NCI-H2227 treated with DMSO at 0.1 percent for 48 hours (cell line): ENCODE data around the gene MICAL3.
"Not testable (repeated sequence)": the region's sequence is repeated elsewhere in the genome, so short reads cannot be mapped to it uniquely, and the experiment has no call there.

Experiments
- DNase-seq: peaks from one replicate; lab custom pipeline; 2025; lab: John Stamatoyannopoulos, UW

The MICAL3 gene

DNA sequence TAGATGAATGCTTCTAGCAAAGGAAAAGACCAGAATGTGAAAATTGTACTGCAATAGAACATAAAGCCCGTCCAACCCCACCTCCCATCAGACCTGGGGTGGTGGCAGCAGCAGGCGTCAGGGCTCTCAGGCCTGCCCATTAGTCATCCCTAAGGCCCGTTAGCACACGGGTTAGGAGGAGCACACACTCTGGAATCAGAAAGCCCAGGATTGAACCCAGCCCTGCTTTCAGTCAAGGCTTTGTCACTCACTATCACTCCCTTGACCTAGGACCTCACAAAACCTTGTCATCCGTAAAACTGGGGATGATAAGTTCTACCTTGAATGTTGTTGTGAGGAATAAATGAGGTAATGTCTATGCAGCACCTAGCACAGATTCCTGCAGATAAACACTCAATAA lies 26.9 kb downstream of the MICAL3 start:
- no peak for DNase-seq

DNA sequence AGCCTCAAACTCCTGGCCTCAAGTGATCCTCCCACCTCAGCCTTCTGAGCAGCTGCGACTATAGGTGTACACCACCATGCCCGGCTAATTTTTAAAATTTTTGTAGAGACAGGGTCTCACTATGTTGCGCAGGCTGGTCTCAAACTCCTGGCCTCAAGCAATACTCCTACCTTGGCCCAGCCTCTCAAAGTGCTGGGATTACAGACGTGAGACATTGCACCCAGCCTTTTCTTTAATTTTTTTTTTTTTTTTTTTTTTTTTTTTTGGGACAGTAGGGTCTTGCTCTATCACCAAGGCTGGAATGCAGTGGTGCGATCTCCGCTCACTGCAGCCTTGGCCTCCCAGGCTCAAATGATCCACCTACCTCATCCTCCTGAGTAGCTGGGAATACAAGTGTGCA lies 29.1 kb downstream of the MICAL3 start:
- DNase-seq: not testable (repeated sequence)

DNA sequence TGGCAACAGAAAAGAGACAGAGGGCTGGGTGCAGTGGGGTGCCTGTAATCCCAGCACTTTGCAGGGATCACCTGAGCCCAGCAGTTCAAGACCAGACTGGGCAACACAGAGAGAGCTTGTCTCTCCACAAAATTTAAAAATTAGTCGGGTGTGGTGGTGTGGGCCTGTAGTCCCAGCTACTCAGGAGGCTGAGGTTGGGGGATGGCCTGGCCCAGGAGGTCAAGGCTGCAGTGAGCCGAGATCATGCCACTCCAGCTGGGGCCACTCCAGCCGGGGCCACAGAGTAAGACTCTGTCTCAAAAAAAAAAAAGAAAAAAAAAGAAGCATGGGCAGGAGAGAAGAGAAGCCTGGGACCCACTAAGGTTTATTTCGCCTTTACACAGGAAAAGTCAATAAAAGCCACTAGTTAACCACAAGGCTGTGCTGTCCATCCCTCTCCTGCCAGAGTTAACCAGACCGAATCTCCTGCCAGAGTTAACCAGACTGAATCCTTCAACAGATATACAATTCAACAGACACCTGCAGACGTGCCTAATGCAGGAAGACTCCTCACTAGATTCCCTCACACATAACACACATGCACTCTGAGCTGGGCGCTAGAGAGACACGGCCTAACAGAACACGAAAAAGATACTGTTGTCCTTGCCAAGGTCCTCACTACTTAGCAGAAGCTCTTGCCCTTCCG lies 29.8 kb downstream of the MICAL3 start:
- no peak for DNase-seq

DNA sequence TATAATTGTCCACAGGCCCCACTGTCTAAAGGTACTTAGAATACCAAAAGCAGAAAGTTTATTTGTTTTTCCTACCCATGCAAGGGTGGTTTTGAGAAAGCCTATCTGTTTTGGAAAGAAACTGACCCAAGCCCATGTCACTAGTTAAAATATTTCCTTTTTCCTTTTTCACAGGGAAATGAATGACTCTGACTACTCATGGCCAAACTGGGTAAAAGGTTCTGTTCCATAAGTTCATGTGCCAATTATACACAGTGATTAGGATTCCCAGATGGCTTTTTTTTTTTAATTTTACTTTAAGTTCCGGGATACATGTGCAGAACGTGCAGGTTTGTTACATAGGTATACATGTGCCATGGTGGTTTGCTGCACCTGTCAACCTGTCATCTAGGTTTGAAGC lies 31.4 kb downstream of the MICAL3 start:
- not testable (repeated sequence) for DNase-seq

DNA sequence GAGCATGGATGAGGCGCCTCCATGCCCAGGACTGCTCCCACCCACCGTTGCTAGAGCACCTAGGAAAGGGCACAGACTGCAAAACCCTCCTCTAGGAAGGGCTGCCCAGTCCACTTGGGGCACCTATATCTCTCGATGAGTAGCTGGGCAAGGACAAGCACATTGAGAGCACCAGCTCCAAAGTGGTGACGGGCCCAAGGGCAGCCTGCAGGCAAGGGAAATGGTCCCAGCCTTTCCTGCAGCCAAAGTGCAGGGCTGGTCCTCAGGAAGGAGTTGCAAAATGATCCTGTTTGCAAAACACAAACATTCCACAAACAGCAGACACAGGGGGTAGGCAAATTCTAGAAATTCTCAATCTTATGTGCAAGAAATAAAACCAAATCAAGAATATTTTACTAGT lies 32.4 kb downstream of the MICAL3 start:
- DNase-seq: not testable (repeated sequence)

DNA sequence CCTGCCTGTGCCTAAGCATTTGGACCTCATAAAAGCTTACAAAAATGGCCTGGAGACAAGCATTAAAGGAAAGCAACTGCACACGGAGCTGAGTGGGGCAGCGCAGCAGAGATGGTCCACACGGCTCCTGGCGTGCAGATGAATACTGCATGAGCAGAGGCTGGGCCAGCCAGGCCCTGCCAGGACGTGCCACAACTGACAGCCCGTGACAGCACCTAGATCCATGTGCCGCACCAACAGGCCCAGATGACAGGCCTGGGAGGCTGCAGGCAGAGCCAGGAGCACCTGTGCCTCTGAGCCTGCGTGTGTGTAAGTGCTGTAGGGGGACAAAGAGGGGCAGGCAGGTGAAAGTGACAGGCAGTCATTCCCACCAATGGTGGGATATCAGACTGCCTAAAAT lies 33.4 kb downstream of the MICAL3 start:
- DNase-seq: no peak

DNA sequence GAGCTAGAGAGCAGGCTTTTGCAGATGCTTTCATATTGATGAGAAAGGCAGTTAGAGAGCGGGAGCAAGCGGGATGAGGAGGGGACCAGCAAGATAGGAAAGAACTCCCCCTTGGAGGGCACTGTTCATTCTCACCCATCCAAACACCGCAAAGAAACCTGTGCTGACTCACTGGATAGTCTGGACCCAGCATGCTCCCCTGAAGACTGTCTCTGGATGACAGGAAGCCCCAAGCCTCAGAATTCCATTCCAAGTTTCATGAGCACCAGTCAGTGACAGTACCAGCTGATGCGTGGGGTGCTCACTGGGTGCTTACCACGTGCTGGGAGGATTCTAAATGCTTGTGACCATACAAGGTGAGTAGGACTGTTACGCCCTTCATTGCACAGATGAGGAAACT lies 34.2 kb downstream of the MICAL3 start:
- DNase-seq: no peak

DNA sequence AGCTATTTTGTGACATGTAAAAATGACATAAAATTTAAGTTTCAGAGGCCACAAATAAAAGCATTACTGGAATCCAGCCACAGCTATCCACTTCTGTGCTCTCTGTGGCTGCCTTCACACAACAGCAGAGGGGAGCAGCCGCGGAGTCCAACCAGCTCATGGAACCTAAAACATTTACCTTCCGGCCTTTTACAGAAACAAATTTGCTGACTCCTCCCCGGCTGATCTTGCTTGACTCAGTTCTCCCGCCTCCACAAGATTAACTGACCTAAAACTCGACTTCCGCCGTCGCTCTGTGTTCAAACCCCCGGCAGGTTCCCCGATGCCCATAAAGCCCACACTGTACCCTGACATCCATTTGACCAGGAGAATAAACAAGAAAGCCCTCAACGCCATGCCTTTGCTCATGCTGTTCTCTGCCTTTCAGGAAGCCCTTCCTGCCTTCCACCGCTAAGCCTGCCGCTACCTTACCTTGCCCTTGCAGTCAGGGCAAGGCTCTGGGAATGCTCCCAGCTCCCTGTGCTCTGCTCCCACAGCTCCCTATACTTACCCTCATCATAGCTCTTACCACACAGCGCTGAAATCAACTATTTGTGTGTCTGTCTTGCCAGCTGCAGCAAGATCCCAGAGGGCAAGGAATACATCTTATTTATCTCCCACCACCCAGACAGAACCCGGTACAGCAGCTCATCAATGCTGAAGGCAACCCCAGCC lies 35.4 kb downstream of the MICAL3 start:
- DNase-seq: no peak

DNA sequence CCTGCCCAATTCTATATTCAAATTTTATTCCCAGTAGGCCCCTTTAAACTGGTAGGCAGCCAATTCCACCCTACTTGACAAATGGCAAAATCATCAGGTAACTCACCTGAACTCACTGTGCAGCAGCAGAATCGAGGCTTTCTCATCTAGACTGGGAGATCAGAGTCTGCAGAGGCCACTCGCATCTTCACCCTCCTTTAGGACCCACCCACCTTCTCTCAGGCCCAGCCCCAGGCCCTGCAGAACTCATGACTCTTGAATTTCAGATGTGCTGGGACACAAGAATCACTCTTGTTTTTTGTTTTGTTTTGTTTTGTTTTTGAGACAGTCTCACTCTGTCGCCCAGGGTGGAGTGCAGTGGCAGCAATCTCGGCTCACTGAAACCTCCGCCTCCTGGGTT lies 38.8 kb downstream of the MICAL3 start:
- DNase-seq: no peak

DNA sequence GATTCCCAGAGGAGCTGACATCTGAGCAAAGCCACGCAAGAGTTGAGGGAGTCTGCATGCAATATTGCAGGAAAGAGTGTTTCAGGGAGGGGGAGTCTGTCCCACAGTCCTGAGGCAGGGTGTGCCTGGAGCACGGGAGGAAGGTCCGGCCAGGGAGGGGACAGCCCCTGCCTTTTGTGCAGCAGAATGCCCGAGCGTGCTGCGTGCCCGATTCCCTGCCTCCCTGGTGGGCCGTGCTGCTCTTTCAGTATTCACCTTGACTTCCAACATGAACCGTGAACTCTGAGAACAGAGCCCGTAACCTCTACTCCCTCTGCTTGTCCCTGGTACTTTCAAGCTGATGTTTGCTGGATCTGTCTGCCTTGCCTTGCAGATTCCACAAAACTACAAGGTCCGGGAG lies 39.3 kb downstream of the MICAL3 start:
- not testable (repeated sequence) for DNase-seq

DNA sequence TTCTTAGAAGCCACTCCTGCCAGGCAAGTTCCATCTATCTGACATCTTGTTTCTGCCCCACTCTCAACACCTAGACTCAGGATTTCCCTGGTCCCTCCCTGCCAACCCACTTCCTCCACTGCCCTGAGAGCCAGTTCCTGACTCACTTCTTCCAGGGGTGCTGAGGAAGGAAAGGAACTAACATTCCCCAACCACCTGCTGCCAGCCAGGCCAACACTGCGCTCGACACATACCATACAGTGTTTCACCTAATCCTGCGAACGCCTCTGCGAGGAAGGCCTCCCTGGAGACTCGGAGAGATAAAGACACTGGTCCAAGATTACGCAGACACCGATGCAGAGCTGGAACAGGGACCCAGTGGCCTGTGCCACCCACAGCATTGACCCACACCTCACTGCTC lies 40.2 kb downstream of the MICAL3 start:
- DNase-seq: no peak

DNA sequence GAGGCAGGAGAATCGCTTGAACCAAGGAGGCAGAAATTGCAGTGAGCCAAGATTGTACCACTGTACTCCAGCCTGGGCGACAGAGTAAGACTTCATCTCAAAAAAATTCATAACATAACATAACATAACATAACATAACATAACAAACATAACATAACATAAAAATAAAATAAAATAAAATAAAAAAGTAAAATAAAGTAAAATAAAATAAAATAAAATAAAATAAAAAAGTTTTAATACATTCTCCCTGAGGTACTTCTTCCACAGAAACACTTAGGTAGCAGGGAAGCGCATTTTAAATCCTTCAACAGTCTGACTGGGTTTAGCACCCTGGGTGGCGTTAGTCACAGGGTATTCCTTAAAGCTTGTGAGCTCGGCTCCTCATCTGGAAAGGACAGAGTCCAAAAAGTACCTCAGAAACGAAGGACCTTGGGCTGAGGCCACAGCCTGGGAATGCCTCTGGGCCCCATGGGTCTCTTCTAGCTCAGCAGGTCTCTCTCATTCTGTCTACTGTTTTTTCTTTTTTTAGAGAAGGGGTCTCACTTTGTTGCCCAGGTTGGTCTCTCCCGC lies 41.7 kb downstream of the MICAL3 start:
- DNase-seq: no peak

DNA sequence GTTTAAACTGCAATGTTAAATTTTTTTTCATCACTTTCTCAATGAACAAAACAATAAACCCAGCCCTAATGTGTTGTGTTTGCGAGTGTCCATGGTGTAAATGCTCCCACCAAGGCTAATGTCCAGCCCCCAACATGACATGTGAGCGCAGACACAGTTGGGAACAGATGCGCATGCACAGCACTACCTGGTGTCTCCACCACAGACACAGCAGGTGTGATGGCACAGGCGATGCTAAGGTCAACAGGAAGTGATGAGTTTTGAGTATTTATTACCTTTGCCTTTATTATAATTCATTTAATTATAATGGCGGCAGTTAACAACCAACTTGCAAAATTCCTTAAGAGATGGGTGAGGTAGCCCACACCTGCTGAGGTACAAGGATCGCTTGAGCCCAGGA lies 42.9 kb downstream of the MICAL3 start:
- no peak for DNase-seq

DNA sequence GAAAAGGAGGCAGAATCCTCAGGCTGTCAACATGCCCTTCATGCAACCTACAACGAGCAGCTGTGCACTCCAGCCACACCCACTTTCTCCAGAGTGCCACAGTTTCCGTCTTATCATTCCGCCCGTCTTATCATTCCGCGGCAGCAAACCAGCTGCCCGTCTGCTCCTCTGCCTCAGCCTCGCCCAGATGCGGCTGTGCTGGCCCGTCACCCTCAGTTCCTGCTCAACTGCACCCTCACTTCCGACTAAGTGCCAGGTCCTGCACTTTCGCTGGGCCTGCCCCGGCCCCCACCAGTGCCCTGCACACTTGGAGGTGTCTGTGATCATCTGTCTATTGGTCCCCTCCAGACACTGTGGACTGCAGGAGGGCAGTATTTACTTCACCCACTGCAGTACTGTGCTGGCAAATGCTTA lies 43.7 kb downstream of the MICAL3 start:
- peak; percentile 56 for DNase-seq

DNA sequence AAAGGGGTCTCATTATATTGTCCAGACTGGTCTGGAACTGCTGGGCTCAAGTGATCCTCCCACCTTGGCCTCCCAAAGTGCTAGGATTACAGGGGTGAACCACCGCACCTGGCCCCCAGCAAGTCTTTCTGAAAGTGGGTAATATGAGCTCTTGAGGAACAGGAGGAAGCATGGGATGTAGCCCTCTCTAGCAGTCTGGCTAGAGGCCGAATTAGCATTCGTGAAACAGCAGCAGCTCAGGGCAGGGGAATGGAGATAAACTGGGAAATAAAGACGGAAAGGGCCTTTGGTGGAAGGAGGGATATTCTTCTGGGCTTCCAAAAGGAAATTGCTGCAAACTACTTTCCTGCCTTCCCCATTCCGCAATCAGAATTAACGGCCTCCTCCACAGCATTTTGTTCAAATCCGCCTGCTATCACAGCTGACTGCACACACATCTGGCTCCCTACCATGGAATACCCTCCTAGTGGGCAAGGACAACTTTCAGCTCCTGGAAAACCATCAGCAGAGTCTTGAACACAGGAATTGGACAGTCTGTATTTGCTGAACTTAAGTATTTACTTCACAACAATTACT lies 44.3 kb downstream of the MICAL3 start:
- DNase-seq: no peak

DNA sequence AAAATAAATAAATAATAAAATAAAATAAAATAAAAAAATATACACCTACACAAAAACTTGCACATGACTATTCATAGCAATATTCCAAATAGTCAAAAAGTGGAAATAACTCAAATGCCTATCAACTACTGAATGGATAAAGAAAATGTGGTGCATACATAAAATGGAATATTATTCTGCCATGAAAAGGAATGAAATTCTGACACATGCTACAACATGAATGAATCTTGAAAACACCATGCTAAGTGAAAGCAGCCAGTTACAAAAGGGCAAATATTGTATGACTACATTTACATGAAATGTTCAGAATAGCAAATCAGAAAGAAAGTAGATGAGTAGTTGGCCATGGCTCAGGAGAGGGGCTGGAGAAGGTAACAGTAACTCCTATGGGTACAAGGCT lies 46.3 kb downstream of the MICAL3 start:
- DNase-seq: no peak

DNA sequence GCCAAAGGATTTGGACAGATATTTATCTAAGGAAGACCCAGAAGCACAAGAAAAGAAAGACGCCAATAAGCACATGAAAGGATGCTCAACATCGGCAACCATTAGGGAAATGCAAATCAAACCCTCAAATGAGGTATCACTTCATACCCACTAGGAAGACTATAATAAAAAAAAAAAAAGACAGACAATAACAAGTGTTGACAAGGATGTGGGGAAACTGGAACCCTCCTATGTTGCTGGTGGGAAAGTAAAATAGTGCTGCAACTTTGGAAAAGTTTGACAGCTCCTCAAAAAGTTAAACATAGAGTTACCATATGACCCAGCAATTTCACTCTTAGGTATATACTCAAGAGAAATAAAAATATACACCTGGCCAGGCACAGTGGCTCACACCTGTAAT lies 47.0 kb downstream of the MICAL3 start:
- no peak for DNase-seq

DNA sequence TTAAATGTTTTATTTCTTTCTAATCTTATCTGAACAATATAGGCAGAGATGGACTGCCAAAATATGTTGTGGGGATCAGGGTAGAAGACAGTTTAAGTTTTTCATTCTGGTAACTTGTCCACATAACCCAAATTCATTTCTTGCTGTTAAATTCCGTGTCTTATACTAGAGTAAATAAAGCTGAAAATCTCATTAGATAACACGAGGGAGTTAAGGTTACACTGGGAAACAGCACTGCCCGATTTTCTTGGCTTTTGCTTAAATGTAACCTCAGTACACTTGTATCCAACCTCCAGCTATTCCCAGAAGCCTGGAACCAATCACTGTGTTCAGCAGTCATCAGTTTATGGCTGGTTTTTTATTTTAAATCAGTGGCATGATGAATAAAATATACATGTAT lies 48.2 kb downstream of the MICAL3 start:
- no peak for DNase-seq

DNA sequence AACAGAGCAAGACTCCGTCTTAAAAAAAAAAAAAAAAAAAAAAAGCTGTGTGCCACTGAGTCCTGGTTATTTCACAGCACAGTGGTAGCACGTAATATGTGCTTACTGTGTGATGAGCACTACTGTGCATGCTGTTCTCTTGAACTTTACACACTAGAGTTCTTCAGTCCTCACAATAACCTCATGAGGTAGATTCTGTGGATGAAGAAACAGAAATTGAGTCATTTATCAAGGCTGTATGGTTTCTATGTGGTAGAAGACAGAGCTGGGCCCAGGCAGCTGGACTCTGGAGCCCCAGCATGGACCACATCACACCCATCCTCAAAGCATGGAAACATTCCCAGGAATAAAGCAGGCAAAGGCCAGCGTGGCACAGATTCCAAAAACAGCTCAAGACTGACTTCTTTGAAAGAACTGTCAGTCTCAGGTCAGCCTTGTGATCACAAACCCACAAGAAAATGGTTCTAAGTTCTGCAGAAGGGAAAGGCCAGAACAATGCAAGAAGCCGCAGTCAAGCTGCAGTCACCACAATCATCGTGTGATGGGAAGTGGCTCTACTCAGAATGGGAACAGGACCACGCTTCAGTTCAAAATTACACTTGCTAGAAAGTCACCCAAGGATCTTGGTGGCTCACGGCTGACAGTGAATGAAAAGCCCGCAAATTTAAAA lies 49.5 kb downstream of the MICAL3 start:
- DNase-seq: no peak

DNA sequence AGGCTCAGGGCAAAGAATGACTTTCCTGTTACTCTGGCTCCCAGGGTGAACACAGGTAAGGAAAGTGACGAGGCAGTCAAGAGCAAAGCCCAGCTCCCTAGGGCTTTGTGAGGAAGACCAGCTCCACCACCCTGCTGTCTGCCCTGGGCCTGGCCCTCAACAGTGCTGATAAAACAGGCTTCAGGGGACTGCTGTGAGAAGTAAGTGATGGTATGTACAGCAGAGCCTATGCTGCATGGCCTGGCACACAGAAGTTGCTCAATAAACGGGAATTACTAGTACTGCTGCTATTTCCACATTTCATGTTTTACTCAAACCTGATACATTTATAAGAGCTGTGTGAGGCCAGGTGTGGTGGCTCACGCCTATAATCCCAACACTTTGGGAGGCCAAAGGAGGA lies 50.3 kb downstream of the MICAL3 start:
- no peak for DNase-seq

DNA sequence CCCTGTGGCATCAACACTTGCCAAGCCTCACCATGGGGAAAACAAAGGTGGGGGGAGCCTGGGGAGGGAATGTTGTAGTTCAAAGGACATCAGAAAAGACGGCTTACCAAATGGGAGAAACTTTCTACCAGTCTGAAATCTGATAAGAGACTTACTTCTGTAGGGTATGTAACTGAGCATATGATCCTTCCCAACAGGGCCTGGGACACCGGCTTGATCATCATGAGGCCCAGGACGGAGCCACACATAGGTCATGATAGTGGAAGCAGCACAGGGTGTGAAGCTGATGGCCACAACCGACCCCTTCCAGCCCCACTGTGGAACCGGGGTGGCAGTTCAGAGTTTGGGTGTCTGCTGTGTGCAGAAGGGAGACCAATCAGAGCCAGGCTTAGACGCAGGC lies 51.1 kb downstream of the MICAL3 start:
- no peak for DNase-seq

DNA sequence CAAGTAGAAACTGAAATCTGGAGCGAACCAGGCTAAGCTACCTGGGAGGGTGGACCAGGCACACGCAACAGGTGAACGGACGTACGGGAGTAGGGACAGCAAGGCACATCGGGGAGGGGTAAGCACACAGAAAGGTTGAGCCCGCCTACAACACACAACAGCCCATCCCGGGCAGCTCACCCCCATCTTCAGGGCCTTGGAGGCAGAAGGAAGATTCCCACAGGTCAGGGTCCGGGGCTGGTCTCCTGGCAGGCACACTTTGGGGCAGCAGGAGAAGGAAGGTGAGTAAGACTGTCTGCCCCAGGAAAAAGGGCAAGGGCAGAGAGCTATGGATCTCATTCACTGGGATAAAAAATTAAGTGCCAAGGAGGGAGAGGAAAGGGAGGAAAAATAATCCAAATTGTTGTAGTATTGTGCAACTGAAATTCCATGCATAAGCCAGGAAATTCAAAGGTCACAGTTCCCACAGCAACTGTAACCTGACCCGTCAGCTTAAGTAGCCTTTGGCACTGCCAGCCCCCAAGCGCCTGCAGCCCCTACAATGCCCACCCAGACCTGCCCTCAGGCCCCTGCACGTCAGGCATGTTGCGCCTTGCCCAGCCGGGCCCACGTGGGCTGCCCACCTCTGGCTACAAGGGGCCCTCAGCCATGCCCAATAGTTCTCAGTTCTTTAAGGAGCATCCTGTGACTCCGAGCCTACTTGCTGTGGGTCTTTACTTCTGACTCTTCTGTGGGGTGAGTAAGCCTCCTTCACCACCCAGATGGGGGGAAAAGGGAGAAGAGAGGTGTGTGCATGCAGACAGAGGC lies 51.8 kb downstream of the MICAL3 start:
- DNase-seq: no peak
